Chondrocyte (in vitro differentiated cells): ENCODE data around the gene JARID2. TPM values are rescaled to one million over a fixed set of nuclear protein-coding genes. Genes with fewer than 3 reads are reported as not detected.

Source experiments
- DNase-seq: peaks from one replicate; pipeline ENCODE4 v3.0.0; 2021; ENCODE audit warnings: mixed read lengths, low spot score
- H3K27ac Mint-ChIP-seq: one replicate; pipeline ENCODE4 v1.8.0; 2021; ENCODE audit warnings: mild to moderate bottlenecking, moderate library complexity, mixed read lengths; ENCODE audit not compliant: unreplicated experiment
- H3K27me3 Mint-ChIP-seq: 2 replicates; pipeline ENCODE4 v1.8.0; 2021; ENCODE audit warnings: low read depth, mixed read lengths
- H3K36me3 Mint-ChIP-seq: 2 replicates; pipeline ENCODE4 v1.8.0; 2021; ENCODE audit warnings: low read depth, mixed read lengths
- H3K4me1 Mint-ChIP-seq: 2 replicates; pipeline ENCODE4 v1.8.0; 2021; ENCODE audit warnings: low read depth, mild to moderate bottlenecking, mixed read lengths
- H3K4me3 Mint-ChIP-seq: one replicate; pipeline ENCODE4 v1.8.0; 2021; ENCODE audit warnings: mild to moderate bottlenecking, moderate library complexity, mixed read lengths; ENCODE audit not compliant: unreplicated experiment
- H3K9me3 Mint-ChIP-seq: 2 replicates; pipeline ENCODE4 v1.8.0; 2021; ENCODE audit warnings: low read depth, mixed read lengths
- total RNA-seq: library from RNA; stranded (reverse); gene quantifications from 3 replicates; pipeline ENCODE4 v1.2.1, GENCODE V29; 2021
- TF ChIP-seq, protein P1 (sequence below): fragments of 200-600 bp; sonication (generic); IDR thresholded peaks from 2 replicates; pipeline ENCODE4 v1.5.0; 2021; ENCODE audit warnings: antibody characterized with exemption, mild to moderate bottlenecking, moderate library complexity

Gene JARID2
- total RNA-seq, 1 donor from 2014 or later: 9.9 TPM

GRCh38 chr6:15256538-15257271 lies 10.8 kb downstream of the JARID2 start:
- Mint-ChIP-seq H3K27me3 (no peaks in the 10 kb centered on the region), H3K36me3 (no peaks in the 10 kb centered on the region), H3K27ac (no peak overlapping the region), H3K4me3 (no peak overlapping the region), H3K9me3 (no peaks in the 10 kb centered on the region), H3K4me1 (peaks cover 70% of the 10 kb centered on the region)
- DNase-seq: no peak
- TF ChIP-seq, protein P1, sequence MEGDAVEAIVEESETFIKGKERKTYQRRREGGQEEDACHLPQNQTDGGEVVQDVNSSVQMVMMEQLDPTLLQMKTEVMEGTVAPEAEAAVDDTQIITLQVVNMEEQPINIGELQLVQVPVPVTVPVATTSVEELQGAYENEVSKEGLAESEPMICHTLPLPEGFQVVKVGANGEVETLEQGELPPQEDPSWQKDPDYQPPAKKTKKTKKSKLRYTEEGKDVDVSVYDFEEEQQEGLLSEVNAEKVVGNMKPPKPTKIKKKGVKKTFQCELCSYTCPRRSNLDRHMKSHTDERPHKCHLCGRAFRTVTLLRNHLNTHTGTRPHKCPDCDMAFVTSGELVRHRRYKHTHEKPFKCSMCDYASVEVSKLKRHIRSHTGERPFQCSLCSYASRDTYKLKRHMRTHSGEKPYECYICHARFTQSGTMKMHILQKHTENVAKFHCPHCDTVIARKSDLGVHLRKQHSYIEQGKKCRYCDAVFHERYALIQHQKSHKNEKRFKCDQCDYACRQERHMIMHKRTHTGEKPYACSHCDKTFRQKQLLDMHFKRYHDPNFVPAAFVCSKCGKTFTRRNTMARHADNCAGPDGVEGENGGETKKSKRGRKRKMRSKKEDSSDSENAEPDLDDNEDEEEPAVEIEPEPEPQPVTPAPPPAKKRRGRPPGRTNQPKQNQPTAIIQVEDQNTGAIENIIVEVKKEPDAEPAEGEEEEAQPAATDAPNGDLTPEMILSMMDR: no peak

GRCh38 chr6:15257357-15258132 lies 11.7 kb downstream of the JARID2 start:
- H3K27ac Mint-ChIP-seq: no peak overlapping the region
- TF ChIP-seq, protein P1: no peak
- no peak for DNase-seq
- peaks cover 73% of the 10 kb centered on the region for H3K4me1 Mint-ChIP-seq
- no peaks in the 10 kb centered on the region for H3K27me3 Mint-ChIP-seq
- no peaks in the 10 kb centered on the region for H3K36me3 Mint-ChIP-seq
- H3K9me3 Mint-ChIP-seq: no peaks in the 10 kb centered on the region
- no peak overlapping the region for H3K4me3 Mint-ChIP-seq

DNA sequence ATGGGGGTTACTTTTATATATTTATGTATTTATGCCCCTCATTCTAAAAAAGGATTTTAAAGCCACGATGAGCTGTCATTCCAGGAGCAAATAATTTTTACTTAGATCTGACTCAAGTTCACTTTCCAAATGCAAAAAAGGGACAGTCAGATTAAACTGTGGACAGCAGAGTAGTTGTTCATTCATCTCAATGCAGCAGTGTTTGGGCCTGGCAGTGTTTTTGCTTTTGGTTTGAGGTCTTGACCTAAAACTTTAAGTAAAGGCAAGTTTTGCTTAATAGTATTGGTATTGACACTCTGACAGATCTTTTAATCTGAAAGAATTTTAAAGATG lies 13.9 kb downstream of the JARID2 start:
- no peak overlapping the region for H3K4me3 Mint-ChIP-seq
- no peak for DNase-seq
- TF ChIP-seq, protein P1: no peak
- H3K4me1 Mint-ChIP-seq: peaks cover 72% of the 10 kb centered on the region
- no peaks in the 10 kb centered on the region for H3K27me3 Mint-ChIP-seq
- peak overlapping the region; percentile 84 for H3K27ac Mint-ChIP-seq
- H3K9me3 Mint-ChIP-seq: no peaks in the 10 kb centered on the region
- no peaks in the 10 kb centered on the region for H3K36me3 Mint-ChIP-seq

- DNase-seq: no peak
- H3K4me3 Mint-ChIP-seq: no peak overlapping the region
These were observed 14.4 kb downstream of the JARID2 start for GRCh38 chr6:15260099-15260821.

More at GRCh38 chr6:15260099-15260821, 14.4 kb downstream of the JARID2 start:
- TF ChIP-seq, protein P1: no peak
- Mint-ChIP-seq H3K27ac (peak overlapping the region; percentile 84), H3K9me3 (no peaks in the 10 kb centered on the region), H3K4me1 (peaks cover 77% of the 10 kb centered on the region), H3K36me3 (no peaks in the 10 kb centered on the region), H3K27me3 (no peaks in the 10 kb centered on the region)
